ENCODE data around the gene FCER1G. TPM values are rescaled to one million over a fixed set of nuclear protein-coding genes. Genes with fewer than 3 reads are reported as not detected.

The FCER1G gene
- total and polyA plus RNA-seq, 2 of the 8 experiments (the other 6 are each of a cell fraction or from before 2014, with no cell fraction given), result 1.6 TPM; not detected in 1

DNA sequence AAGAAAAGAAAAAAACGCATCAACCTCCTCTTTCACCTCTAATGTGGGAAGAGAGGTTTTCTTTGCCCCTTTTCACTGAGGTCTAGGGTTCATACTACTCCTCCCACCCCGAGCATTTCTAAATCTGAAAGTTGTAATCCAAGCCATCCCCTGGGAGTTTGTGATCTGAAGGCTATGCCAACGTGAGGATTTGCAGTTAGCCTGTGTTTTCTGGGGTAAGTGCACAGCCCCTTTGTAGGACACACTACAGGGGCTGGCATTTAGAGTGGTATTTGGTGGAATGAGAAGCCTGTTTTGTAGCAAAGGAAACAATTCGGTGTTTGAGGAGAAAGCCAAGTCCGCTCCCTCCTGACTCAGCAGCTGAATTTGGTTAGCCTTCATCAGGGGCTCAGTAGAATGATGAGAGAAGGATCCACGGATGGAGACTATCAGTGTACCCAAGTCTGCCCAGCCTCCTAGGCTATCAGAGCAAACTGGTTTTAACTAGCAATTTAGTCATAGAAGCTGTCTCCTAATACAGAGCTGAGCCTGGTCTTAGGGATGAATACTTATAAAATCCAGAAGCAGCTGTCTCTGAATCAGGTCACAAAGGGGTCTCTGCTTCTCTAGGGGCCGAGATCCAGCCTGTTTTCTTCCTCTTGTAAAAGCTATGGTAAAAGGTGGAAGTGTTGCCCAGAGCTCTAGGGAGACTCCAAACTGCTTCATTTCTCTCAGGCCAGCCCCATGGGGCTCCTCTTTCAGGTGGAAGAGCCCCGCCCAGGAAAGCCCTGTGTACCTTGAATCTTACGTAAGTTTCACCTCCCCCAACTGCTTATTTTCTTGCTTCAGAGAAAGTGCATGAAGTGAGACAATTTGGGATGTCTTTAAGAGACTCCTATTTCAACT is 45.5 kb downstream of the FCER1G start:
- no peak overlapping the region for H3K56ac ChIP-seq (replicated peaks; ENCODE audit: insufficient read length, low read depth, low read length)
- no peak overlapping the region for H3K4ac ChIP-seq (replicated peaks; ENCODE audit: insufficient read length, low read depth, low read length)
- H3K36me3 ChIP-seq (ENCODE audit: control insufficient read depth in 2 of 4, insufficient read depth in 4 of 4, low read length in 3 of 4), result peaks cover 0 to 3% (median 0%) of the 10 kb centered on the region in 4 experiments; a peak in 1 of 8 replicates
- no peak overlapping the region for H3K14ac ChIP-seq (ENCODE audit: insufficient read length)
- no peak overlapping the region for H2BK15ac ChIP-seq (ENCODE audit: low read length)
- WGBS, 2 experiments (ENCODE audit: extremely low coverage in 1 of 2, insufficient coverage in 1 of 2, insufficient read length in 1 of 2, insufficient replicate concordance in 2 of 2, low coverage in 1 of 2, low lambda C conversion rate in 2 of 2, missing lambda C conversion rate in 1 of 2), result 60% methylated on average over 9 of the region's 9 CpGs; no CpG with 5 or more reads in 1 of the 2 experiments
- H3K23ac ChIP-seq (ENCODE audit: insufficient read length), result no peak overlapping the region
- no peak overlapping the region for H4K91ac ChIP-seq (replicated peaks; ENCODE audit: insufficient read length, low read length)
- peaks cover 9% of the 10 kb centered on the region for H3K23me2 ChIP-seq (ENCODE audit: low read depth, low read length)
- no peak overlapping the region for H2AFZ ChIP-seq (ENCODE audit: low read length)
- no peak overlapping the region for H2BK5ac ChIP-seq (ENCODE audit: low read depth, low read length)
- H2BK20ac ChIP-seq (ENCODE audit: low read length), result no peak overlapping the region
- H4K5ac ChIP-seq (ENCODE audit: insufficient read length, low read depth, low read length), result no peak overlapping the region
- no peak overlapping the region for H2AK5ac ChIP-seq (ENCODE audit: low read depth, low read length)
- DNase-seq (ENCODE audit: low read depth in 1 of 2, low spot score in 2 of 2) (no peak), FAIRE-seq (no peak)
- no peak overlapping the region for H3K4me3 ChIP-seq (ENCODE audit: extremely low read depth in 1 of 4, insufficient read depth in 2 of 4, low read depth in 3 of 4, low read length in 4 of 4)
- H3K79me1 ChIP-seq (ENCODE audit: low read depth, low read length), result no peaks in the 10 kb centered on the region
- H4K8ac ChIP-seq (ENCODE audit: extremely low read depth, insufficient read depth, low read length), result no peak overlapping the region
- no peak overlapping the region for H3K9ac ChIP-seq (replicated peaks in 1 of 4; ENCODE audit: extremely low read depth in 1 of 4, low read depth in 3 of 4, low read length in 3 of 4)
- no peak overlapping the region for H2BK12ac ChIP-seq (ENCODE audit: low read depth, low read length)
- no peaks in the 10 kb centered on the region for H3K79me2 ChIP-seq (ENCODE audit: control insufficient read depth in 1 of 2, insufficient read depth in 2 of 2, low read length in 2 of 2)
- peaks cover 7 to 25% (median 22%) of the 10 kb centered on the region in 4 experiments for H3K27me3 ChIP-seq (replicated peaks in 1 of 4; ENCODE audit: control insufficient read depth in 3 of 4, extremely low read depth in 1 of 4, insufficient read depth in 3 of 4, low read length in 3 of 4)
- H4K20me1 ChIP-seq (replicated peaks in 1 of 2; ENCODE audit: control insufficient read depth in 1 of 2, insufficient read depth in 2 of 2, low read length in 2 of 2), result no peaks in the 10 kb centered on the region
- no peak overlapping the region for H3K27ac ChIP-seq (ENCODE audit: low read depth, low read length)
- peaks cover 0 to 8% (median 3%) of the 10 kb centered on the region in 4 experiments; a peak in 3 of 7 replicates for H3K4me1 ChIP-seq (replicated peaks in 1 of 4; ENCODE audit: control insufficient read depth in 3 of 4, insufficient read depth in 4 of 4, low read length in 3 of 4)
- H3K4me2 ChIP-seq (ENCODE audit: insufficient read depth in 1 of 2, low read depth in 2 of 2, low read length in 2 of 2), result no peak overlapping the region; a peak in 1 of 4 replicates
- no peak overlapping the region for H2BK120ac ChIP-seq (replicated peaks; ENCODE audit: low read depth, low read length)
- H3K18ac ChIP-seq (ENCODE audit: extremely low read depth, low read length), result no peak overlapping the region
- POLR2A ChIA-PET (ENCODE audit: partially characterized antibody), result interaction anchor here (0.7 to 3.6 kb wide), 4 partner anchors 15 to 59 kb away, joined by 3 to 23 read pairs (median 3); partner anchors contain the start of gene SDHC
- H3K9me3 ChIP-seq (ENCODE audit: insufficient read depth in 2 of 2, low read depth in 1 of 2, low read length in 1 of 2), result peaks cover 11 to 12% of the 10 kb centered on the region in 2 experiments
- CTCF ChIA-PET (ENCODE audit: partially characterized antibody), result interaction anchor here (0.7 to 5.8 kb wide), 12 partner anchors 8 to 64 kb away, joined by 3 to 67 read pairs (median 9); partner anchors contain the start of gene TOMM40L
- TF ChIP-seq MAFK (IDR thresholded peaks at IDR 0.05; ENCODE audit: low read depth, low read length), result no peak
- TF ChIP-seq KDM1A (IDR thresholded peaks at IDR 0.05; ENCODE audit: borderline replicate concordance, low read length), result no peak
- TF ChIP-seq NANOG (IDR thresholded peaks at IDR 0.05; ENCODE audit: insufficient read depth, low read depth, low read length, poor library complexity, severe bottlenecking), result no peak
- no peak for TF ChIP-seq CHD1 (IDR thresholded peaks at IDR 0.05; ENCODE audit: low read depth, low read length)
- TF ChIP-seq ASH2L (IDR thresholded peaks at IDR 0.05; ENCODE audit: low read length), result no peak
- TF ChIP-seq, protein P1, sequence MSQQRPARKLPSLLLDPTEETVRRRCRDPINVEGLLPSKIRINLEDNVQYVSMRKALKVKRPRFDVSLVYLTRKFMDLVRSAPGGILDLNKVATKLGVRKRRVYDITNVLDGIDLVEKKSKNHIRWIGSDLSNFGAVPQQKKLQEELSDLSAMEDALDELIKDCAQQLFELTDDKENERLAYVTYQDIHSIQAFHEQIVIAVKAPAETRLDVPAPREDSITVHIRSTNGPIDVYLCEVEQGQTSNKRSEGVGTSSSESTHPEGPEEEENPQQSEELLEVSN (IDR thresholded peaks at IDR 0.05), result no peak
- TF ChIP-seq SP2 (IDR thresholded peaks at IDR 0.05; ENCODE audit: low read length), result no peak
- TF ChIP-seq RBBP5 (IDR thresholded peaks at IDR 0.05; ENCODE audit: borderline replicate concordance, low read depth, low read length), result no peak
- TF ChIP-seq RAD21 (IDR thresholded peaks at IDR 0.05 in 1 of 2, conservative IDR thresholded peaks at IDR 0.05 in 1 of 2; ENCODE audit: low read depth in 2 of 2, low read length in 2 of 2), result no peak
- no peak for TF ChIP-seq BCL11A (IDR thresholded peaks at IDR 0.05; ENCODE audit: low read depth in 2 of 2, low read length in 2 of 2)
